K562 (cell line): Measurements from ENCODE around the gene ATXN1. TPM values are rescaled to one million over a fixed set of nuclear protein-coding genes. Genes with fewer than 3 reads are reported as not detected.
A peak's percentile ranks its signal among the peaks of the same experiment; 100 is the strongest.

Source experiments
- ADNP ChIP-seq: fragments of 200-800 bp; sonication (Bioruptor generic); IDR thresholded peaks from 2 replicates; pipeline ENCODE4 v1.6.1; 2016; ENCODE audit warnings: missing genetic modification characterization, missing compliant biosample characterization
- HMG20A ChIP-seq: fragments of 450-650 bp; formaldehyde crosslinking; conservative IDR thresholded peaks from 2 replicates; pipeline ENCODE4 v1.4.0; 2020; ENCODE audit warnings: mild to moderate bottlenecking, mixed read lengths
- MTA3 ChIP-seq: fragments of 450-650 bp; formaldehyde crosslinking; IDR thresholded peaks from 2 replicates; pipeline ENCODE4 v1.6.1; 2017; ENCODE audit warnings: mild to moderate bottlenecking, borderline replicate concordance
- NFE2L1 ChIP-seq: fragments of 450-650 bp; IDR thresholded peaks from 2 replicates; pipeline ENCODE4 v1.6.1; 2016; ENCODE audit warnings: missing genetic modification characterization, low read depth, mild to moderate bottlenecking, missing compliant biosample characterization, moderate library complexity, borderline replicate concordance
- SAP30 ChIP-seq: fragments of 200-600 bp; sonication (generic); IDR thresholded peaks from 2 replicates; pipeline ENCODE4 v1.6.1; 2012; ENCODE audit warnings: borderline replicate concordance, low read depth, mild to moderate bottlenecking, moderate library complexity, low read length, control low read depth, inconsistent platforms; ENCODE audit not compliant: insufficient read depth, poor library complexity, severe bottlenecking
- SMARCA5 ChIP-seq: fragments of 450-650 bp; IDR thresholded peaks from 2 replicates; pipeline ENCODE4 v1.6.1; 2016
- STAT5B ChIP-seq: fragments of 250-450 bp; sonication (Bioruptor Pico); IDR thresholded peaks from 2 replicates; pipeline ENCODE4 v1.8.0; 2021; ENCODE audit warnings: mild to moderate bottlenecking, inconsistent platforms
- TAF9B ChIP-seq: fragments of 450-650 bp; IDR thresholded peaks from 2 replicates; pipeline ENCODE4 v1.6.1; 2018; ENCODE audit warnings: mild to moderate bottlenecking; ENCODE audit not compliant: partially characterized antibody
- ZNF79 ChIP-seq: fragments of 250-450 bp; sonication (Bioruptor Pico); IDR thresholded peaks from 2 replicates; pipeline ENCODE4 v1.4.0; 2020; ENCODE audit warnings: low read depth, mild to moderate bottlenecking, moderate library complexity
- polyA plus RNA-seq, 8 experiments: library from polyadenylated mRNA; depleted of rRNA in 4 of 8; stranded (reverse) in 5 of 8; unstranded in 3 of 8; fragments of >200 nt; fragmentation: Nextera tagmentation in 2 of 8; fragmentation: Illumina TruSeq in 1 of 8; extraction: Ambion mirVana in 2 of 8; extraction: Trizol in 1 of 8; gene quantifications; 2 replicates each; pipeline versions ENCODE4 v1.2.1 to v1.2.3, GENCODE V29; 2011 to 2014; ENCODE audit warnings: inconsistent platforms in 1 of 8, missing spikeins in 1 of 8
- total RNA-seq, 7 experiments: library from RNA; depleted of rRNA in 6 of 7; stranded (reverse); fragments of >200 nt in 6 of 7; fragmentation: Illumina TruSeq in 2 of 7; extraction: Trizol in 2 of 7; gene quantifications; 2 replicates each; pipeline versions ENCODE4 v1.2.1 to v1.2.3, GENCODE V29; 2011 to 2021; ENCODE audit warnings: low replicate concordance in 1 of 7
- TF ChIP-seq, protein P1 (sequence below): sonication (generic); formaldehyde crosslinking; IDR thresholded peaks from 2 replicates; pipeline ENCODE4 v1.8.1; 2023; ENCODE audit warnings: mild to moderate bottlenecking, missing genetic modification reagents
- TF ChIP-seq, protein P2 (sequence below): fragments of 200-800 bp; sonication (Bioruptor generic); IDR thresholded peaks from 2 replicates; pipeline ENCODE4 v1.6.1; 2017; ENCODE audit warnings: missing genetic modification characterization, missing compliant biosample characterization
- TF ChIP-seq, protein P3 (sequence below): fragments of 250-450 bp; sonication (Bioruptor Pico); IDR thresholded peaks from 2 replicates; pipeline ENCODE4 v1.5.0; 2021
- TF ChIP-seq, protein P4 (sequence below): IDR thresholded peaks from 2 replicates; pipeline ENCODE4 v1.6.1; 2016; ENCODE audit warnings: missing genetic modification characterization, missing compliant biosample characterization
- TF ChIP-seq, protein P5 (sequence below): sonication (generic); formaldehyde crosslinking; IDR thresholded peaks from 2 replicates; pipeline ENCODE4 v1.9.0; 2022; ENCODE audit warnings: mild to moderate bottlenecking, missing genetic modification reagents
- TF ChIP-seq, protein P6 (sequence below): fragments of 250-450 bp; sonication (Bioruptor Pico); IDR thresholded peaks from 2 replicates; pipeline ENCODE4 v1.4.0; 2020; ENCODE audit warnings: mild to moderate bottlenecking, moderate library complexity

ATXN1 gene
- total and polyA plus RNA-seq, 9 of the 15 experiments (the other 6 are each of a cell fraction or from before 2014, with no cell fraction given), result under 0.01 to 1.2 (median 0.58) TPM

DNA sequence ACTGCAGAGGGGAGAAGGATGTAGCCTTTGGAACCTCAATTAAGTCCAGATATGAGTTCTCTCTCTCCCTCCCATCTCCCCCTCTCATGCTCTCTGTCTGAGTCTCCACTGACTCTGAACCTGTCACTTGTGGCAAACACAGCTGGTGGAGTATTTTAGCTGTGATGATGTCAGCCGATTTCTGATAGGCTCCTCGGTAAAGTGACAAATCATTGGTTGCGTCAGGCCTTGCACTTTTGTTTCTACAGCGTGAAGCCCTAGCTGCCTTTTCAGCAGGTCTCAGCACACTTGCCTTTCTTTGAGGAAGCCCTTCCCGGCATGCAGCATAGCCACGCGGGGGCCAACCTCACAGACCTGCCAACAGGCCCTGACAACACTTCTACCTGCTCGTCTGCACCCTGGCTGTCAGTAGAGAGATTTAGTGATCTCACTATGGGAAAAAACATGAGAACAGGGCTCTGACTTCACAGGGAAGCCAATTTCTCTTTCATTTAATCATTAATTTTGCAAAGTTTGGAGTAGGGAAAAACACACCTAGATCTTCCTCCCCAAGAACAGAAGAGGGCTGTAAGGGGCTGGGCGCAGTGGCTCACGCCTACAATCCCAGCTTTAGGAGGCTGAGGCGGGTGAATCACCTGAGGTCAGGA is 438.5 kb downstream of the ATXN1 start (continued):
- TF ChIP-seq, protein P1, sequence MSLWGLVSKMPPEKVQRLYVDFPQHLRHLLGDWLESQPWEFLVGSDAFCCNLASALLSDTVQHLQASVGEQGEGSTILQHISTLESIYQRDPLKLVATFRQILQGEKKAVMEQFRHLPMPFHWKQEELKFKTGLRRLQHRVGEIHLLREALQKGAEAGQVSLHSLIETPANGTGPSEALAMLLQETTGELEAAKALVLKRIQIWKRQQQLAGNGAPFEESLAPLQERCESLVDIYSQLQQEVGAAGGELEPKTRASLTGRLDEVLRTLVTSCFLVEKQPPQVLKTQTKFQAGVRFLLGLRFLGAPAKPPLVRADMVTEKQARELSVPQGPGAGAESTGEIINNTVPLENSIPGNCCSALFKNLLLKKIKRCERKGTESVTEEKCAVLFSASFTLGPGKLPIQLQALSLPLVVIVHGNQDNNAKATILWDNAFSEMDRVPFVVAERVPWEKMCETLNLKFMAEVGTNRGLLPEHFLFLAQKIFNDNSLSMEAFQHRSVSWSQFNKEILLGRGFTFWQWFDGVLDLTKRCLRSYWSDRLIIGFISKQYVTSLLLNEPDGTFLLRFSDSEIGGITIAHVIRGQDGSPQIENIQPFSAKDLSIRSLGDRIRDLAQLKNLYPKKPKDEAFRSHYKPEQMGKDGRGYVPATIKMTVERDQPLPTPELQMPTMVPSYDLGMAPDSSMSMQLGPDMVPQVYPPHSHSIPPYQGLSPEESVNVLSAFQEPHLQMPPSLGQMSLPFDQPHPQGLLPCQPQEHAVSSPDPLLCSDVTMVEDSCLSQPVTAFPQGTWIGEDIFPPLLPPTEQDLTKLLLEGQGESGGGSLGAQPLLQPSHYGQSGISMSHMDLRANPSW (CRISPR knock-in tag), result no peak
- no peak for TF ChIP-seq NFE2L1 (tag)
- no peak for TF ChIP-seq STAT5B (CRISPR knock-in tag)
- TF ChIP-seq, protein P2, sequence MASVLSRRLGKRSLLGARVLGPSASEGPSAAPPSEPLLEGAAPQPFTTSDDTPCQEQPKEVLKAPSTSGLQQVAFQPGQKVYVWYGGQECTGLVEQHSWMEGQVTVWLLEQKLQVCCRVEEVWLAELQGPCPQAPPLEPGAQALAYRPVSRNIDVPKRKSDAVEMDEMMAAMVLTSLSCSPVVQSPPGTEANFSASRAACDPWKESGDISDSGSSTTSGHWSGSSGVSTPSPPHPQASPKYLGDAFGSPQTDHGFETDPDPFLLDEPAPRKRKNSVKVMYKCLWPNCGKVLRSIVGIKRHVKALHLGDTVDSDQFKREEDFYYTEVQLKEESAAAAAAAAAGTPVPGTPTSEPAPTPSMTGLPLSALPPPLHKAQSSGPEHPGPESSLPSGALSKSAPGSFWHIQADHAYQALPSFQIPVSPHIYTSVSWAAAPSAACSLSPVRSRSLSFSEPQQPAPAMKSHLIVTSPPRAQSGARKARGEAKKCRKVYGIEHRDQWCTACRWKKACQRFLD (CRISPR knock-in tag), result peak; percentile 89
- TF ChIP-seq, protein P3, sequence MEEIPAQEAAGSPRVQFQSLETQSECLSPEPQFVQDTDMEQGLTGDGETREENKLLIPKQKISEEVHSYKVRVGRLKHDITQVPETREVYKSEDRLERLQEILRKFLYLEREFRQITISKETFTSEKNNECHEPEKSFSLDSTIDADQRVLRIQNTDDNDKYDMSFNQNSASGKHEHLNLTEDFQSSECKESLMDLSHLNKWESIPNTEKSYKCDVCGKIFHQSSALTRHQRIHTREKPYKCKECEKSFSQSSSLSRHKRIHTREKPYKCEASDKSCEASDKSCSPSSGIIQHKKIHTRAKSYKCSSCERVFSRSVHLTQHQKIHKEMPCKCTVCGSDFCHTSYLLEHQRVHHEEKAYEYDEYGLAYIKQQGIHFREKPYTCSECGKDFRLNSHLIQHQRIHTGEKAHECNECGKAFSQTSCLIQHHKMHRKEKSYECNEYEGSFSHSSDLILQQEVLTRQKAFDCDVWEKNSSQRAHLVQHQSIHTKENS (CRISPR knock-in tag), result no peak
- TF ChIP-seq ADNP, result peak; percentile 78; the same call in 1 of the 2 replicates
- TF ChIP-seq, protein P4, sequence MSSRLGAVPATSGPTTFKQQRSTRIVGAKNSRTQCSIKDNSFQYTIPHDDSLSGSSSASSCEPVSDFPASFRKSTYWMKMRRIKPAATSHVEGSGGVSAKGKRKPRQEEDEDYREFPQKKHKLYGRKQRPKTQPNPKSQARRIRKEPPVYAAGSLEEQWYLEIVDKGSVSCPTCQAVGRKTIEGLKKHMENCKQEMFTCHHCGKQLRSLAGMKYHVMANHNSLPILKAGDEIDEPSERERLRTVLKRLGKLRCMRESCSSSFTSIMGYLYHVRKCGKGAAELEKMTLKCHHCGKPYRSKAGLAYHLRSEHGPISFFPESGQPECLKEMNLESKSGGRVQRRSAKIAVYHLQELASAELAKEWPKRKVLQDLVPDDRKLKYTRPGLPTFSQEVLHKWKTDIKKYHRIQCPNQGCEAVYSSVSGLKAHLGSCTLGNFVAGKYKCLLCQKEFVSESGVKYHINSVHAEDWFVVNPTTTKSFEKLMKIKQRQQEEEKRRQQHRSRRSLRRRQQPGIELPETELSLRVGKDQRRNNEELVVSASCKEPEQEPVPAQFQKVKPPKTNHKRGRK (tag), result no peak
- TF ChIP-seq, protein P5, sequence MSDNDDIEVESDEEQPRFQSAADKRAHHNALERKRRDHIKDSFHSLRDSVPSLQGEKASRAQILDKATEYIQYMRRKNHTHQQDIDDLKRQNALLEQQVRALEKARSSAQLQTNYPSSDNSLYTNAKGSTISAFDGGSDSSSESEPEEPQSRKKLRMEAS (CRISPR knock-in tag), result peak; percentile 87
- TF ChIP-seq TAF9B, result peak; percentile 95
- TF ChIP-seq, protein P6, sequence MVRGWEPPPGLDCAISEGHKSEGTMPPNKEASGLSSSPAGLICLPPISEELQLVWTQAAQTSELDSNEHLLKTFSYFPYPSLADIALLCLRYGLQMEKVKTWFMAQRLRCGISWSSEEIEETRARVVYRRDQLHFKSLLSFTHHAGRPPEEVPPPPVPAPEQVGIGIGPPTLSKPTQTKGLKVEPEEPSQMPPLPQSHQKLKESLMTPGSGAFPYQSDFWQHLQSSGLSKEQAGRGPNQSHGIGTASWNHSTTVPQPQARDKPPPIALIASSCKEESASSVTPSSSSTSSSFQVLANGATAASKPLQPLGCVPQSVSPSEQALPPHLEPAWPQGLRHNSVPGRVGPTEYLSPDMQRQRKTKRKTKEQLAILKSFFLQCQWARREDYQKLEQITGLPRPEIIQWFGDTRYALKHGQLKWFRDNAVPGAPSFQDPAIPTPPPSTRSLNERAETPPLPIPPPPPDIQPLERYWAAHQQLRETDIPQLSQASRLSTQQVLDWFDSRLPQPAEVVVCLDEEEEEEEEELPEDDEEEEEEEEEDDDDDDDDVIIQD (CRISPR knock-in tag), result no peak
- TF ChIP-seq SAP30, result peak; percentile 30
- TF ChIP-seq ZNF79 (CRISPR knock-in tag), result no peak
- peak; percentile 74; the same call in 1 of the 2 replicates for TF ChIP-seq MTA3
- TF ChIP-seq HMG20A (CRISPR knock-in tag), result no peak
- 0 out of 2 replicates have a peak, but pooled peaks have one; percentile 17 for TF ChIP-seq SMARCA5
